ENCODE data around the gene RAB40C.

Gene RAB40C

GRCh38 chr16:583815-584591, 5.9 kb upstream of the RAB40C start:
- Histone ChIP-seq H2AK5ac (ENCODE audit: low read length) (no peak overlapping the region), H4K91ac (ENCODE audit: low read depth, low read length) (no peak overlapping the region)
- no CpG with 5 or more reads among the region's 38 CpGs for WGBS (ENCODE audit: extremely low coverage, insufficient coverage, insufficient read length)

GRCh38 chr16:585351-585750, 4.5 kb upstream of the RAB40C start:
- no peak overlapping the region for H4K91ac ChIP-seq (ENCODE audit: low read depth, low read length)
- H3K4me2 ChIP-seq (ENCODE audit: low read length) = no peak overlapping the region
- no peak overlapping the region for H2AFZ ChIP-seq (ENCODE audit: insufficient read depth, low read length, poor library complexity)
- no peak overlapping the region for H4K12ac ChIP-seq (ENCODE audit: low read depth, low read length)
- no peak overlapping the region for H3K27ac ChIP-seq (ENCODE audit: low read depth, low read length)
- no peak overlapping the region for H3K4ac ChIP-seq (ENCODE audit: low read depth, low read length)
- no CpG with 5 or more reads among the region's 10 CpGs for WGBS (ENCODE audit: extremely low coverage, insufficient coverage, insufficient read length)
- peaks cover 18% of the 10 kb centered on the region for H3K79me2 ChIP-seq (ENCODE audit: control insufficient read depth, insufficient read depth, low read length, poor library complexity)
- peaks cover 3% of the 10 kb centered on the region for H3K9me3 ChIP-seq (ENCODE audit: insufficient read depth, low read depth, low read length)
- no peak overlapping the region for H3K9ac ChIP-seq (ENCODE audit: low read length)
- no peak overlapping the region for H2BK120ac ChIP-seq (ENCODE audit: insufficient read depth, low read length, poor library complexity)
- H3K4me3 ChIP-seq (ENCODE audit: low read depth, low read length) = no peak overlapping the region
- no peak overlapping the region for H3K14ac ChIP-seq (ENCODE audit: low read length)
- H2BK5ac ChIP-seq (ENCODE audit: low read depth, low read length, poor library complexity) = no peak overlapping the region
- no peaks in the 10 kb centered on the region for H3K27me3 ChIP-seq (ENCODE audit: insufficient read depth, low read length)
- DNase-seq = no peak
- H2BK12ac ChIP-seq (ENCODE audit: low read length) = no peak overlapping the region
- peaks cover 5 to 6% of the 10 kb centered on the region in 2 experiments for H3K4me1 ChIP-seq (ENCODE audit: control insufficient read depth in 1 of 2, insufficient read depth in 2 of 2, low read length in 2 of 2)
- no peak overlapping the region for H2AK5ac ChIP-seq (ENCODE audit: low read length)
- no peak overlapping the region for H3K23ac ChIP-seq (ENCODE audit: low read length)
- H3K18ac ChIP-seq (ENCODE audit: low read length) = no peak overlapping the region
- H3K79me1 ChIP-seq (ENCODE audit: low read length) = peaks cover 19% of the 10 kb centered on the region
- no peak overlapping the region for H4K8ac ChIP-seq (ENCODE audit: low read depth, low read length)
- H3K36me3 ChIP-seq (ENCODE audit: control insufficient read depth in 1 of 2, insufficient read depth in 2 of 2, low read length in 2 of 2) = peaks cover 11 to 15% of the 10 kb centered on the region in 2 experiments

More at GRCh38 chr16:583815-584591, 5.9 kb upstream of the RAB40C start:
- Histone ChIP-seq H3K18ac (ENCODE audit: low read length) (no peak overlapping the region), H4K12ac (ENCODE audit: low read depth, low read length) (no peak overlapping the region), H3K9ac (ENCODE audit: low read length) (no peak overlapping the region), H3K79me1 (ENCODE audit: low read length) (peaks cover 9% of the 10 kb centered on the region), H2BK12ac (ENCODE audit: low read length) (no peak overlapping the region), H3K4me3 (ENCODE audit: low read depth, low read length) (no peak overlapping the region), H3K27me3 (ENCODE audit: insufficient read depth, low read length) (no peaks in the 10 kb centered on the region), H2AFZ (ENCODE audit: insufficient read depth, low read length, poor library complexity) (no peak overlapping the region), H3K4ac (ENCODE audit: low read depth, low read length) (no peak overlapping the region), H4K8ac (ENCODE audit: low read depth, low read length) (no peak overlapping the region), H3K36me3 (ENCODE audit: control insufficient read depth in 1 of 2, insufficient read depth in 2 of 2, low read length in 2 of 2) (peaks cover 11 to 18% of the 10 kb centered on the region in 2 experiments), H3K9me3 (ENCODE audit: insufficient read depth, low read depth, low read length) (peaks cover 4% of the 10 kb centered on the region), H3K4me1 (ENCODE audit: control insufficient read depth in 1 of 2, insufficient read depth in 2 of 2, low read length in 2 of 2) (peaks cover 5 to 6% of the 10 kb centered on the region in 2 experiments), H3K27ac (ENCODE audit: low read depth, low read length) (no peak overlapping the region), H3K79me2 (ENCODE audit: control insufficient read depth, insufficient read depth, low read length, poor library complexity) (peaks cover 11% of the 10 kb centered on the region), H2BK5ac (ENCODE audit: low read depth, low read length, poor library complexity) (no peak overlapping the region), H3K23ac (ENCODE audit: low read length) (no peak overlapping the region), H3K4me2 (ENCODE audit: low read length) (no peak overlapping the region), H3K14ac (ENCODE audit: low read length) (no peak overlapping the region), H2BK120ac (ENCODE audit: insufficient read depth, low read length, poor library complexity) (no peak overlapping the region)
- no peak for DNase-seq

DNA sequence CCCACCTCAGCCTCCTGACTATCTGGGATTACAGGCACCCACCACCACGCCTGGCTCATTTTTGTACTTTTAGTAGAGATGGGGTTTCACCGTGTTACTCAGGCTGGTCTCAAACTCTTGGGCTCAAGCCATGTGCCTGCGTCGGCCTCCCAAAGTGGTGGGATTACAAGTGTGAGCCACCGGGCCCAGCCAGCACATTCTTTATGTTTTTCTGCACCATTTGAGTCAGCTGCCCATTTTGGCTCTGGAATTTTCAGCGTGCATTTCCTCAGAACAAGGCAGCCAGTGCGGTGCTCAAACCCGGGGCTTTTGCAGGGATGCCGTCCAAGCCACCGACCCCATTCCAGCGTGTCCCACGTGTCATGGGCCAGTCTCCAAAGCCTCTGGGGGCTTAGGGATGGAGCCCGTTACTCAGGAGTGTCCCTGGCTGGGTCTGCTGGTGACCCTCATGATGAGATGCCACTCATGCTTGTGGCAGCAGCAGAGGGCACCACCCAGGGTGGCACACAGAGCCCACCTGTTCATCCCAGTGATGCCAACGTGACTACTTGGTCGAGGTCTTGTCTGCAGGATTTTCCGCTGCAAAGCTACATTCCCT, 3.7 kb upstream of the RAB40C start:
- H3K18ac ChIP-seq (ENCODE audit: low read length) = no peak overlapping the region
- H3K27me3 ChIP-seq (ENCODE audit: insufficient read depth, low read length) = no peaks in the 10 kb centered on the region
- no peak overlapping the region for H4K91ac ChIP-seq (ENCODE audit: low read depth, low read length)
- H3K4me2 ChIP-seq (ENCODE audit: low read length) = no peak overlapping the region
- H3K9me3 ChIP-seq (ENCODE audit: insufficient read depth, low read depth, low read length) = peaks cover 3% of the 10 kb centered on the region
- peak; percentile 26 to 64 for DNase-seq
- no peak overlapping the region for H2BK120ac ChIP-seq (ENCODE audit: insufficient read depth, low read length, poor library complexity)
- H2AK5ac ChIP-seq (ENCODE audit: low read length) = no peak overlapping the region
- H4K12ac ChIP-seq (ENCODE audit: low read depth, low read length) = no peak overlapping the region
- no peak overlapping the region for H2BK12ac ChIP-seq (ENCODE audit: low read length)
- peaks cover 26% of the 10 kb centered on the region for H3K79me2 ChIP-seq (ENCODE audit: control insufficient read depth, insufficient read depth, low read length, poor library complexity)
- no peak overlapping the region for H2AFZ ChIP-seq (ENCODE audit: insufficient read depth, low read length, poor library complexity)
- H3K4me3 ChIP-seq (ENCODE audit: low read depth, low read length) = no peak overlapping the region
- H4K8ac ChIP-seq (ENCODE audit: low read depth, low read length) = no peak overlapping the region
- no peak overlapping the region for H3K4ac ChIP-seq (ENCODE audit: low read depth, low read length)
- no peak overlapping the region for H3K14ac ChIP-seq (ENCODE audit: low read length)
- no peak overlapping the region for H2BK5ac ChIP-seq (ENCODE audit: low read depth, low read length, poor library complexity)
- no peak overlapping the region for H3K27ac ChIP-seq (ENCODE audit: low read depth, low read length)
- H3K36me3 ChIP-seq (ENCODE audit: control insufficient read depth in 1 of 2, insufficient read depth in 2 of 2, low read length in 2 of 2) = peaks cover 5 to 8% of the 10 kb centered on the region in 2 experiments
- H3K79me1 ChIP-seq (ENCODE audit: low read length) = peaks cover 21% of the 10 kb centered on the region
- WGBS (ENCODE audit: extremely low coverage, insufficient coverage, insufficient read length) = no CpG with 5 or more reads among the region's 16 CpGs
- H3K9ac ChIP-seq (ENCODE audit: low read length) = no peak overlapping the region
- H3K23ac ChIP-seq (ENCODE audit: low read length) = no peak overlapping the region
- H3K4me1 ChIP-seq (ENCODE audit: control insufficient read depth in 1 of 2, insufficient read depth in 2 of 2, low read length in 2 of 2) = peaks cover 12 to 13% of the 10 kb centered on the region in 2 experiments

DNA sequence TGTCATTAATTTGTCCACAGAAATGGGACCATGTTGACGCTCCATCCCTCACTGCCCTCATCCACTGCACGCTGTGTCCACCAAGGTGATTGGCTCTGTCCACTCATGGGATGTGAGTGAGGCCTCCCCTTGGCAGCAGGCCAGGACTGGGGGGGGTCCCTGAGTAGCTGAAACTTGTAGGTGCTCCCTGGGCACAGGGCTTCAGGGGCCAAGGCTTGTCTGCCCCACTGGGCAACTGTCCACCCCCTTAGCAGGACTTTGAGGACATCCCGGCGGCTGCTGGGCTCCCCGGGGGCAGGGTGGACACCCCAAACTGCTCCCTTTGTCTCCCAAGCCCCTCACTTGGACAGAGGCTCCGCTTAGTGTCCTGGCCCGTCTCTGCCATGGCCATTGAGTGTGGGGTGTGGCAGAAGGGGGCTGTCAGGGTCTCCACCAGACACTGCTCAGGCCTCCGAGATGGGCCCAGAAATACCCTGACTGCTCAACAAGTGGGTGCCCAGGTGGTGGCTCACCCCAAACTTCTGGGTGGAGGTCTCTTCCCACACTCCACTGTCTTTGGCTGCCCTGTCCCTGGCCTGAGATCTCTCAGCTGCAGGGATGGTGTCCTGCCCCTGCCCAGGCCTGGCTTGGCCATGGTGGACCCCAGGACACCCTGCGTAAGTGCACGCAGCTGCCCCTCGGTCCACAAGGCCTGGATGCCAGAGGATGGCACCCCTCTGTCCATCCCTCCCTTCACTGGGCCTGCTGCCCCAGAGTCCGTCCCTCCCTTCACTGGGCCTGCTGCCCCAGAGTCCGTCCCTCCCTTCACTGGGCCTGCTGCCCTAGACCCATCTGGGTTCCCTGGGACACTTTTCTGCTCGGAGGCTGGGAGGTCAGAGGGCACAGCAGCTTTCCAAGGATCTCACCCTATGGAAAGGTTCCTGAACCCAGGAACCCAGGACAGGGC, 2.9 kb upstream of the RAB40C start:
- Histone ChIP-seq H3K4me3 (ENCODE audit: low read depth, low read length) (no peak overlapping the region), H3K23ac (ENCODE audit: low read length) (no peak overlapping the region), H3K9ac (ENCODE audit: low read length) (no peak overlapping the region), H2BK5ac (ENCODE audit: low read depth, low read length, poor library complexity) (no peak overlapping the region), H3K79me1 (ENCODE audit: low read length) (peaks cover 21% of the 10 kb centered on the region), H2BK120ac (ENCODE audit: insufficient read depth, low read length, poor library complexity) (no peak overlapping the region), H4K91ac (ENCODE audit: low read depth, low read length) (no peak overlapping the region), H3K27ac (ENCODE audit: low read depth, low read length) (no peak overlapping the region), H2AK5ac (ENCODE audit: low read length) (no peak overlapping the region), H3K4me1 (ENCODE audit: control insufficient read depth in 1 of 2, insufficient read depth in 2 of 2, low read length in 2 of 2) (peaks cover 16 to 18% of the 10 kb centered on the region in 2 experiments), H3K4ac (ENCODE audit: low read depth, low read length) (no peak overlapping the region), H4K8ac (ENCODE audit: low read depth, low read length) (no peak overlapping the region), H3K18ac (ENCODE audit: low read length) (no peak overlapping the region), H3K9me3 (ENCODE audit: insufficient read depth, low read depth, low read length) (peaks cover 3% of the 10 kb centered on the region), H3K79me2 (ENCODE audit: control insufficient read depth, insufficient read depth, low read length, poor library complexity) (peaks cover 27% of the 10 kb centered on the region), H2AFZ (ENCODE audit: insufficient read depth, low read length, poor library complexity) (no peak overlapping the region), H3K4me2 (ENCODE audit: low read length) (no peak overlapping the region), H3K14ac (ENCODE audit: low read length) (no peak overlapping the region), H3K36me3 (ENCODE audit: control insufficient read depth in 1 of 2, insufficient read depth in 2 of 2, low read length in 2 of 2) (peaks cover 3 to 8% of the 10 kb centered on the region in 2 experiments), H3K27me3 (ENCODE audit: insufficient read depth, low read length) (no peaks in the 10 kb centered on the region), H2BK12ac (ENCODE audit: low read length) (no peak overlapping the region), H4K12ac (ENCODE audit: low read depth, low read length) (no peak overlapping the region)
- WGBS (ENCODE audit: extremely low coverage, insufficient coverage, insufficient read length) = no CpG with 5 or more reads among the region's 14 CpGs
- DNase-seq = peak in 1 of 2 donors; percentile 14
